ENCODE measurements around the gene PHAF1. TPM values are rescaled to one million over a fixed set of nuclear protein-coding genes. Genes with fewer than 3 reads are reported as not detected.
A peak's percentile ranks its signal among the peaks of the same experiment; 100 is the strongest.

PHAF1 gene
- total and polyA plus RNA-seq, 2 of the 8 experiments (the other 6 are each of a cell fraction or from before 2014, with no cell fraction given): 18.6 to 26.4 TPM

GRCh38 chr16:67148656-67149275 lies 39.0 kb downstream of the PHAF1 start:
- Histone ChIP-seq H2BK20ac (ENCODE audit: low read length) (no peak overlapping the region), H3K27me3 (replicated peaks in 1 of 4; ENCODE audit: control insufficient read depth in 3 of 4, extremely low read depth in 1 of 4, insufficient read depth in 3 of 4, low read length in 3 of 4) (peaks cover 12 to 35% (median 27%) of the 10 kb centered on the region in 4 experiments), H3K56ac (replicated peaks; ENCODE audit: insufficient read length, low read depth, low read length) (no peak overlapping the region), H2AK5ac (ENCODE audit: low read depth, low read length) (no peak overlapping the region; the same call in 1 of the 2 replicates), H3K4me2 (ENCODE audit: insufficient read depth in 1 of 2, low read depth in 2 of 2, low read length in 2 of 2) (peak overlapping the region in 1 of 2 experiments; percentile 92; a peak in 1 of 4 replicates), H4K5ac (ENCODE audit: insufficient read length, low read depth, low read length) (no peak overlapping the region), H2BK15ac (ENCODE audit: low read length) (no peak overlapping the region), H3K23ac (ENCODE audit: insufficient read length) (no peak overlapping the region), H2BK12ac (ENCODE audit: low read depth, low read length) (no peak overlapping the region), H2BK5ac (ENCODE audit: low read depth, low read length) (no peak overlapping the region), H3K4ac (replicated peaks; ENCODE audit: insufficient read length, low read depth, low read length) (no peak overlapping the region), H2AFZ (ENCODE audit: low read length) (no peak overlapping the region), H3K27ac (ENCODE audit: low read depth, low read length) (no peak overlapping the region), H3K36me3 (ENCODE audit: control insufficient read depth in 2 of 4, insufficient read depth in 4 of 4, low read length in 3 of 4) (peaks cover 11 to 26% (median 20%) of the 10 kb centered on the region in 4 experiments; a peak in 6 of 8 replicates), H3K79me1 (ENCODE audit: low read depth, low read length) (no peaks in the 10 kb centered on the region), H2BK120ac (replicated peaks; ENCODE audit: low read depth, low read length) (no peak overlapping the region), H4K20me1 (replicated peaks in 1 of 2; ENCODE audit: control insufficient read depth in 1 of 2, insufficient read depth in 2 of 2, low read length in 2 of 2) (peaks cover 3 to 19% of the 10 kb centered on the region in 2 experiments), H3K9ac (replicated peaks in 1 of 4; ENCODE audit: extremely low read depth in 1 of 4, low read depth in 3 of 4, low read length in 3 of 4) (no peak overlapping the region; a peak in 1 of 7 replicates), H3K14ac (ENCODE audit: insufficient read length) (no peak overlapping the region), H3K79me2 (ENCODE audit: control insufficient read depth in 1 of 2, insufficient read depth in 2 of 2, low read length in 2 of 2) (no peaks in the 10 kb centered on the region), H3K23me2 (ENCODE audit: low read depth, low read length) (peaks cover 13% of the 10 kb centered on the region; the same call in 1 of the 2 replicates), H4K91ac (replicated peaks; ENCODE audit: insufficient read length, low read length) (no peak overlapping the region), H3K9me3 (ENCODE audit: insufficient read depth in 2 of 2, low read depth in 1 of 2, low read length in 1 of 2) (no peaks in the 10 kb centered on the region; a peak in 1 of 4 replicates), H3K4me1 (replicated peaks in 1 of 4; ENCODE audit: control insufficient read depth in 3 of 4, insufficient read depth in 4 of 4, low read length in 3 of 4) (peaks cover 0 to 11% (median 8%) of the 10 kb centered on the region in 4 experiments; a peak in 5 of 7 replicates), H3K18ac (ENCODE audit: extremely low read depth, low read length) (no peak overlapping the region), H4K8ac (ENCODE audit: extremely low read depth, insufficient read depth, low read length) (no peak overlapping the region), H3K4me3 (ENCODE audit: extremely low read depth in 1 of 4, insufficient read depth in 2 of 4, low read depth in 3 of 4, low read length in 4 of 4) (no peak overlapping the region)
- DNase-seq (ENCODE audit: low read depth in 1 of 2, low spot score in 2 of 2) (no peak), FAIRE-seq (no peak)
- TF ChIP-seq POU5F1 (IDR thresholded peaks at IDR 0.05; ENCODE audit: low read depth, low read length): no peak
- TF ChIP-seq SUZ12 (IDR thresholded peaks at IDR 0.05; ENCODE audit: low read length): no peak
- TF ChIP-seq TAF7 (optimal IDR thresholded peaks at IDR 0.05; ENCODE audit: borderline replicate concordance, low read depth, low read length): no peak
- no peak for TF ChIP-seq SAP30 (IDR thresholded peaks at IDR 0.05; ENCODE audit: insufficient read depth, insufficient replicate concordance, low read length)
- no peak for TF ChIP-seq BRCA1 (IDR thresholded peaks at IDR 0.05; ENCODE audit: low read depth, low read length)
- TF ChIP-seq TBP (IDR thresholded peaks at IDR 0.05; ENCODE audit: low read depth, low read length): no peak
- 94% methylated on average over 11 of the region's 11 CpGs; no CpG with 5 or more reads in 1 of the 2 experiments for WGBS, 2 experiments (ENCODE audit: extremely low coverage in 1 of 2, insufficient coverage in 1 of 2, insufficient read length in 1 of 2, insufficient replicate concordance in 2 of 2, low coverage in 1 of 2, low lambda C conversion rate in 2 of 2, missing lambda C conversion rate in 1 of 2)
- ChIA-PET CTCF (ENCODE audit: partially characterized antibody) (interaction anchor here (0.7 to 5.3 kb wide), 18 partner anchors 8 to 196 kb away, joined by 3 to 38 read pairs (median 4); partner anchors contain the start of gene NOL3), POLR2A (ENCODE audit: partially characterized antibody) (interaction anchor here (1.2 to 1.7 kb wide), 6 partner anchors 11 to 118 kb away, joined by 3 to 6 read pairs (median 4); partner anchors contain the start of genes FBXL8 and TRADD)

Data from H1 (cell line).